GM19025 (cell line): ENCODE results near the gene NPTXR.

Experiments
- ATAC-seq: cut with Tn5 transposase; IDR thresholded peaks from one replicate; pipeline ENCODE4 v1.9.1; 2021; ENCODE audit warnings: mild to moderate bottlenecking, low read depth, moderate library complexity; ENCODE audit not compliant: unreplicated experiment

Gene NPTXR

GRCh38 chr22:38834215-38834953 lies 9.4 kb downstream of the NPTXR start:
- no peak for ATAC-seq

- ATAC-seq, result no peak
Observed at GRCh38 chr22:38833061-38833460, 10.8 kb downstream of the NPTXR start.

GRCh38 chr22:38832005-38832978 lies 11.5 kb downstream of the NPTXR start:
- no peak for ATAC-seq

GRCh38 chr22:38831166-38831945 lies 12.5 kb downstream of the NPTXR start:
- ATAC-seq, result no peak

- ATAC-seq, result no peak
Observed at GRCh38 chr22:38830845-38831108, 13.1 kb downstream of the NPTXR start.

- ATAC-seq, result no peak
Observed at GRCh38 chr22:38830026-38830844, 13.6 kb downstream of the NPTXR start.

- no peak for ATAC-seq
Observed at GRCh38 chr22:38829485-38829884, 14.3 kb downstream of the NPTXR start.

- no peak for ATAC-seq
Observed at GRCh38 chr22:38828616-38829205, 15.1 kb downstream of the NPTXR start.

GRCh38 chr22:38828191-38828590 lies 15.6 kb downstream of the NPTXR start:
- ATAC-seq, result no peak

GRCh38 chr22:38827510-38827909 lies 16.3 kb downstream of the NPTXR start:
- no peak for ATAC-seq

- ATAC-seq, result no peak
Observed at GRCh38 chr22:38826801-38827200, 17.0 kb downstream of the NPTXR start.

- ATAC-seq, result no peak
Observed at GRCh38 chr22:38826386-38826785, 17.4 kb downstream of the NPTXR start.

- no peak for ATAC-seq
Observed at GRCh38 chr22:38824585-38824984, 19.2 kb downstream of the NPTXR start.

- ATAC-seq, result no peak
Observed at GRCh38 chr22:38823637-38824036, 20.2 kb downstream of the NPTXR start.

- no peak for ATAC-seq
Observed at GRCh38 chr22:38823076-38823475, 20.8 kb downstream of the NPTXR start.

GRCh38 chr22:38820020-38820419 lies 23.8 kb downstream of the NPTXR start:
- no peak for ATAC-seq

- no peak for ATAC-seq
Observed at GRCh38 chr22:38819387-38819940, 24.4 kb downstream of the NPTXR start.

- no peak for ATAC-seq
Observed at GRCh38 chr22:38817196-38817595, 26.6 kb downstream of the NPTXR start.

GRCh38 chr22:38815842-38816241 lies 28.0 kb downstream of the NPTXR start:
- no peak for ATAC-seq

GRCh38 chr22:38811241-38811640 lies 32.6 kb downstream of the NPTXR start:
- ATAC-seq, result no peak
